Activated T-helper 1 cell treated with anti-CD3 and anti-CD28 coated beads, Interleukin-12 subunit alpha, Interleukin-12 subunit beta, Interleukin-2, Interleukin-4 antibody, amounts not matched to agents 30 ng/mL and 10 ng/mL and 1 ng/mL, durations not matched to agents 14 hours and 24 hours and 36 hours (primary cell): ENCODE data around the gene NR1H3. TPM values are rescaled to one million over a fixed set of nuclear protein-coding genes. Genes with fewer than 3 reads are reported as not detected.
A peak's percentile ranks its signal among the peaks of the same experiment; 100 is the strongest.
"Not testable (repeated sequence)": the region's sequence is repeated elsewhere in the genome, so short reads cannot be mapped to it uniquely, and the experiment has no call there.

Experiments used
- DNase-seq: peaks from one replicate; pipeline ENCODE4 v3.0.0; 2021; ENCODE audit warnings: low spot score
- H3K27ac Mint-ChIP-seq: one replicate; pipeline ENCODE4 v1.8.0; 2021; ENCODE audit warnings: mild to moderate bottlenecking, mixed read lengths
- H3K27me3 Mint-ChIP-seq: one replicate; pipeline ENCODE4 v1.8.0; 2022; ENCODE audit warnings: mild to moderate bottlenecking, moderate library complexity, mixed read lengths; ENCODE audit not compliant: insufficient read depth
- H3K36me3 Mint-ChIP-seq: one replicate; pipeline ENCODE4 v1.8.0; 2021; ENCODE audit warnings: low read depth, mixed read lengths
- H3K4me1 Mint-ChIP-seq: one replicate; pipeline ENCODE4 v1.8.0; 2021; ENCODE audit warnings: low read depth, mixed read lengths
- H3K4me3 Mint-ChIP-seq: one replicate; pipeline ENCODE4 v1.8.0; 2021; ENCODE audit warnings: mild to moderate bottlenecking, moderate library complexity, mixed read lengths
- H3K9me3 Mint-ChIP-seq: one replicate; pipeline ENCODE4 v1.8.0; 2021; ENCODE audit warnings: mixed read lengths
- intact Hi-C: fragments of 100-400 bp; cut with micrococcal nuclease; formaldehyde crosslinking; loops from one replicate; pipeline ENCODE4 v1.15.1; 2024
- total RNA-seq: library from RNA; stranded (reverse); gene quantifications from 2 replicates; pipeline ENCODE4 v1.2.3, GENCODE V29; 2022

The NR1H3 gene
- total RNA-seq, 1 donor from 2014 or later, result 8.5 TPM

- no peak for DNase-seq
- Mint-ChIP-seq H3K4me1 (peaks cover 10% of the 10 kb centered on the region), H3K36me3 (peaks cover 49% of the 10 kb centered on the region), H3K27me3 (no peaks in the 10 kb centered on the region), H3K4me3 (no peak overlapping the region), H3K27ac (no peak overlapping the region), H3K9me3 (peaks cover 20% of the 10 kb centered on the region)
- intact Hi-C loops, result no loop called here
Measured at GRCh38 chr11:47305734-47306483, 48.1 kb downstream of the NR1H3 start.

- no peaks in the 10 kb centered on the region for H3K27me3 Mint-ChIP-seq
- H3K36me3 Mint-ChIP-seq, result peaks cover 52% of the 10 kb centered on the region
- H3K4me1 Mint-ChIP-seq, result peaks cover 10% of the 10 kb centered on the region
- no peak overlapping the region for H3K4me3 Mint-ChIP-seq
- no peak for DNase-seq
- H3K27ac Mint-ChIP-seq, result no peak overlapping the region
- H3K9me3 Mint-ChIP-seq, result peaks cover 17% of the 10 kb centered on the region
- intact Hi-C loops, result no loop called here
Measured at GRCh38 chr11:47306484-47306844, 48.7 kb downstream of the NR1H3 start.

GRCh38 chr11:47308050-47308823, 50.4 kb downstream of the NR1H3 start:
- Mint-ChIP-seq H3K36me3 (peaks cover 44% of the 10 kb centered on the region), H3K4me1 (no peaks in the 10 kb centered on the region), H3K27me3 (no peaks in the 10 kb centered on the region), H3K4me3 (no peak overlapping the region), H3K27ac (no peak overlapping the region), H3K9me3 (peaks cover 3% of the 10 kb centered on the region)
- no peak for DNase-seq
- intact Hi-C loops, result no loop called here

- no peak overlapping the region for H3K27ac Mint-ChIP-seq
- intact Hi-C loops, result no loop called here
- peaks cover 7% of the 10 kb centered on the region for H3K4me1 Mint-ChIP-seq
- peaks cover 38% of the 10 kb centered on the region for H3K36me3 Mint-ChIP-seq
- H3K4me3 Mint-ChIP-seq, result no peak overlapping the region
- no peak for DNase-seq
- H3K9me3 Mint-ChIP-seq, result no peaks in the 10 kb centered on the region
- no peaks in the 10 kb centered on the region for H3K27me3 Mint-ChIP-seq
Measured at GRCh38 chr11:47314992-47315391, 57.2 kb downstream of the NR1H3 start.

- H3K4me1 Mint-ChIP-seq, H3K27me3 Mint-ChIP-seq, H3K27ac Mint-ChIP-seq, DNase-seq, H3K9me3 Mint-ChIP-seq, H3K4me3 Mint-ChIP-seq, intact Hi-C loops: not testable (repeated sequence)
- H3K36me3 Mint-ChIP-seq, result peaks cover 37% of the 10 kb centered on the region
Measured at GRCh38 chr11:47316501-47316900, 58.7 kb downstream of the NR1H3 start.

GRCh38 chr11:47317064-47317828, 59.5 kb downstream of the NR1H3 start:
- Mint-ChIP-seq H3K4me3 (no peak overlapping the region), H3K4me1 (peaks cover 7% of the 10 kb centered on the region), H3K27ac (peak overlapping the region; percentile 25), H3K27me3 (no peaks in the 10 kb centered on the region), H3K36me3 (peaks cover 34% of the 10 kb centered on the region), H3K9me3 (no peaks in the 10 kb centered on the region)
- DNase-seq, result no peak
- intact Hi-C loops, result no loop called here

- Mint-ChIP-seq H3K4me1 (peaks cover 7% of the 10 kb centered on the region), H3K4me3 (no peak overlapping the region), H3K36me3 (peaks cover 34% of the 10 kb centered on the region), H3K9me3 (no peaks in the 10 kb centered on the region), H3K27ac (no peak overlapping the region), H3K27me3 (no peaks in the 10 kb centered on the region)
- DNase-seq, result no peak
- intact Hi-C loops, result no loop called here
Measured at GRCh38 chr11:47318166-47318565, 60.4 kb downstream of the NR1H3 start.

Other genes starting within 250 kb of the NR1H3 start
- gene ARFGAP2, start 81.1 kb upstream of the NR1H3 start, total RNA-seq, result 111 and 116 TPM in 2 replicates
- gene PACSIN3, start 71.6 kb upstream of the NR1H3 start, total RNA-seq, result 14.5 and 17.0 TPM in 2 replicates
- 134 and 142 TPM in 2 replicates for gene DDB2, start 43.0 kb upstream of the NR1H3 start, total RNA-seq
- 31.8 and 33.8 TPM in 2 replicates for gene ACP2, start 9.2 kb upstream of the NR1H3 start, total RNA-seq
- 75.9 and 85.2 TPM in 2 replicates for gene MADD, start 12.1 kb downstream of the NR1H3 start, total RNA-seq
- not detected in 2 replicates for gene MYBPC3, start 94.7 kb downstream of the NR1H3 start, total RNA-seq
- not detected in 2 replicates for gene SPI1, start 120.6 kb downstream of the NR1H3 start, total RNA-seq
- 15.5 and 16.2 TPM in 2 replicates for gene SLC39A13, start 150.6 kb downstream of the NR1H3 start, total RNA-seq
- gene PSMC3, start 168.4 kb downstream of the NR1H3 start, total RNA-seq, result 219 and 222 TPM in 2 replicates
- gene RAPSN, start 191.1 kb downstream of the NR1H3 start, total RNA-seq, result 0.51 and 0.62 TPM in 2 replicates